Activated naive CD8-positive, alpha-beta T cell (primary cell): ENCODE data around the gene DNASE2.
"Not testable (repeated sequence)": the region's sequence is repeated elsewhere in the genome, so short reads cannot be mapped to it uniquely, and the experiment has no call there.

ENCODE experiments used
- H3K27ac Mint-ChIP-seq: one replicate; pipeline ENCODE4 v1.8.0; 2021; ENCODE audit warnings: mixed read lengths
- H3K27me3 Mint-ChIP-seq: one replicate; pipeline ENCODE4 v1.8.0; 2021; ENCODE audit warnings: mixed read lengths
- H3K36me3 Mint-ChIP-seq: one replicate; pipeline ENCODE4 v1.8.0; 2021; ENCODE audit warnings: mixed read lengths
- H3K4me1 Mint-ChIP-seq: one replicate; pipeline ENCODE4 v1.8.0; 2021; ENCODE audit warnings: low read depth, mixed read lengths
- H3K4me3 Mint-ChIP-seq: one replicate; pipeline ENCODE4 v1.8.0; 2021; ENCODE audit warnings: mild to moderate bottlenecking, mixed read lengths
- H3K9me3 Mint-ChIP-seq: one replicate; pipeline ENCODE4 v1.8.0; 2021; ENCODE audit warnings: low read depth, mixed read lengths

DNASE2 gene

DNA sequence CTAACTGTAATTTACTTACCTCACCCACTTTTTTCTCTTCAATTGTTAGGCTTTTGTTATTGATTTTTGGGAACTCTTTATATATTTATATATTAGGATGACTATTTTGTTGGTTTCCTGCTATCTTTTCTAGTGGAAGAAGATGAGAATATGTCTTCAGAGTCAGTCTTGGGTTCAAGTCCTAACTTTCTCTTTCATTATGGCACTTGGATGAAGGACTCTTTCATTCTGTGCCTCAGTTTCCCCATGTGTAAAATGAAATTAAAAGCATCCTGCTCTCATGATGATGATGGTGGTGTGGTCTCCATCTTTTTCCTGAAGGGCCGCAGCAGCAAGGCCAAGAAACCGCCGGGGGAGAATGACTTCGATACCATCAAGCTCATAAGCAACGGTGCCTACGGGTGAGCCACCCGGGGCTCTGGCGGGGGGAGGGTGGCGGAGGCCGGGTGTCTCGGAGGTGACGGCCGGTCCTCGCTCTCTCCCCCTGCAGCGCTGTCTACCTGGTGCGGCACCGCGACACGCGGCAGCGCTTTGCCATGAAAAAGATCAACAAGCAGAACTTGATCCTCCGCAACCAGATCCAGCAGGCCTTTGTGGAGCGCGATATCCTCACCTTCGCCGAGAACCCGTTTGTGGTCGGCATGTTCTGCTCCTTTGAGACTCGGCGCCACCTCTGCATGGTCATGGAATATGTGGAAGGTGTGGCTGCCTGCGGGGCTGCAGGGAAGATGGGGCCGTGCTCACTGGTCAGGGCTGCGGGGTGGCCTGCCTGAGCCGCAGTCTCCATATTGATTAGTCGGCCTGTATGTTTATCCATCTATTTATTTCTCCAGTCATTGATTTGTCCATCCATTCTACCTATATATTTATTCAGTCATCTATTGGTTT, 23.0 kb downstream of the DNASE2 start:
- Mint-ChIP-seq H3K36me3 (no peaks in the 10 kb centered on the region), H3K27ac (no peak overlapping the region), H3K27me3 (no peaks in the 10 kb centered on the region), H3K4me3 (no peak overlapping the region), H3K4me1 (no peaks in the 10 kb centered on the region), H3K9me3 (peaks cover 7% of the 10 kb centered on the region)

DNA sequence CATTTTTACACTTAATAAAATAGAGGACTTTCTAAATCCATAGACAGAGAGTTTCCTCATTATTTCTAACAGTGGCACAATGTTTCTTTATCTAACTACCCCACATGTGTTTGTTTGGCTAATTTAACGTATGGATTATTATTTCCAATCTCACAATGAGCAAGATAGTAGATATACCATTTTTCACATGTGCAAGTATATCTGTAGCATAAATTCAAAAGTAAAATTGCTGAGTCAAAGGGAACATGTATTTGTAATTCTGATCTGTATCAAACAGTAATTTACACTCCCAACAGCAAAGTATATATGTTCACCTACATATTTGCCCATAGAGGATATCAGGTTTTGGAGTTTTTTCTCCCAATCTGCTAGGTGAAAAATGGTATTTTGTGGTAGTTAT, 24.6 kb downstream of the DNASE2 start:
- Mint-ChIP-seq H3K27ac (no peak overlapping the region), H3K36me3 (no peaks in the 10 kb centered on the region), H3K4me3 (no peak overlapping the region), H3K27me3 (no peaks in the 10 kb centered on the region), H3K4me1 (no peaks in the 10 kb centered on the region), H3K9me3 (peaks cover 7% of the 10 kb centered on the region)

DNA sequence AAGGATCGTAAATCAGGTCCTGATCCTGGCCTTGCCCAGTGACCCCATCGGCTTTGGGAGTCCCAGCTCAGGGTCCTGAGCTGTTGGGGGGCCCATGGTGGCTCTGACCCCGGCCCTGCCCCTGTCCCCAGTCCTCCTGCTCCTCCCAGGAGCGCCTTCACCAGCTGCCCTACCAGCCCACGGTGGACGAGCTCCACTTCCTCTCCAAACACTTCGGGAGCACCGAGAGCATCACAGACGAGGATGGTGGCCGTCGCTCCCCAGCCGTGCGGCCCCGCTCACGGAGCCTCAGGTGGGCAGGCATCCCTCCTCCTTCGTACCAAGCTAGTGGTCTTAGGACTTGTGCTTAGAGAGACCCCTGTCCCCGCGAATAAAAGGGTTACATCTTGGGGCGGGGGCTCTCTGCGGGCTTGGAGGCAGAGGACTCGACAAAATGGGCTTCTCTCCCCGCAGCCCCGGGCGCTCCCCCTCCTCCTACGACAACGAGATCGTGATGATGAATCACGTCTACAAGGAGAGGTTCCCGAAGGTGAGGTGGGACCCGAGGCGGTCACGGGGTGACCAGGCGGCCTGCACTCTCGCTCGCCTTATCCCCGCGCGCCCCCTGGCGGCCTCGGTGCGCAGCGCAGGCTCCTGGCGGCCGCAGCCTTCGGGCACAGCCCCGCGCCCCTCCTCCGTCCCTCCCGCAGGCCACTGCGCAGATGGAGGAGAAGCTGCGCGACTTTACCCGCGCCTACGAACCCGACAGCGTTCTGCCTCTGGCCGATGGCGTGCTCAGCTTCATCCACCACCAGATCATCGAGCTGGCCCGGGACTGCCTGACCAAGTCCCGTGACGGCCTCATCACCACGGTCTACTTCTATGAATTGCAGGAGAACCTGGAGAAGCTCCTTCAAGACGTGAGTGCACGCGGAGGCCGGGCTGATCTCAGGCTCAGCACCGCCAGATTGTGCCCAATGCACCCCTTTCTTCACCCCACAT, 33.8 kb downstream of the DNASE2 start:
- Mint-ChIP-seq H3K36me3 (no peaks in the 10 kb centered on the region), H3K27me3 (peaks cover 20% of the 10 kb centered on the region), H3K4me1 (peaks cover 2% of the 10 kb centered on the region), H3K27ac (no peak overlapping the region), H3K9me3 (no peaks in the 10 kb centered on the region), H3K4me3 (peak overlapping the region; percentile 58)

DNA sequence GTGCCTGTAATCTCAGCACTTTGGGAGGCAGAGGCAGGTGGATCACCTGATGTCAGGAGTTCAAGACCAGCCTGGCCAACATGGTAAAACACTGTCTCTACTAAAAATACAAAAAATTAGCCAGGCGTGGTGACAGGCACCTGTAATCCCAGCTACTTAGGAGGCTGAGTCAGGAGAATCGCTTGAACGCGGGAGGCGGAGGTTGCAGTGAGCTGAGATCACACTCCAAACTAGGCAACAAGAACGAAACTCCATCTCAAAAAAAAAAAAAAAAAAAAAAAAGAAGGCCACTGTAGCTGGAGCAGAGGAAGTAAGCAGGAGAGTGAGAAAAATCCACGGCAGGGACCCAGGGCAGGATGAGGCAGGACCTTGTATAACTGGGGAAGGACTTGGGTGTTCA, 34.6 kb downstream of the DNASE2 start:
- not testable (repeated sequence) for H3K9me3 Mint-ChIP-seq, H3K4me1 Mint-ChIP-seq, H3K27ac Mint-ChIP-seq, H3K4me3 Mint-ChIP-seq, H3K36me3 Mint-ChIP-seq
- H3K27me3 Mint-ChIP-seq: peaks cover 25% of the 10 kb centered on the region

DNA sequence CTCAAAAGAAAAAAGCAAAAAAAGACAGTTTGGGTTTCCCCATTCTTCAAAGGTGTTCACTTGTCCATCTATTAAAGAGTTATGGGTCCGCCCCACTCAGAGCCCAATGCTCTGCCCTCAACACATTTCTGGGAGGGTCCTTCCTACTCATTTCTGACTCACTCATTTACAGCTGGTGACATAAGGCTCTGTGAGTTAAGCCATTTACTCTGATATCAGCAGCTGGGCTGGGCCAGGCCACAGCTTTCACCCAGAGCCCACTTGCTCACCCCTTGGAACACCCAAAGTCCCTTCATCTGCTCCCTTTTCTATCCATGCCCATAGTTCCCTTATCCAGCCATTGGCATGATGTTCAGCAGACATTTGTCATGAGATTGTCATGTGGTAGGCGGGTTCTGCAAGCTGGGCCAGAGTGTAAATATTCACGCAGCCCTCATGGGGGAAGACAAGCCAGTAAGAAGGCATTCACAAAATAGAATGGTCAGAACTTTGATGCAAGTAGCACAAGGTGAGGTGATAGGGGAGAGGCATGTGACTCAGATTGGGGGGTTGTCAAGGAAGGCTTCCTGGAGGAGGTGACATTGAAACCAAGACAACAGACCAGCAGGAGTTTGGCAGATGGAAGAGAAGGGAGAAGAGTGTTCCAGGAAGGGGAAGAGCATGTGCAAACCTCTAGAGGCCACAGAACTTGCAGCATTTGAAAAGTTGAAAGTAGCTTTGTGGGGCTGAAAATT, 37.1 kb downstream of the DNASE2 start:
- H3K4me1 Mint-ChIP-seq: peaks cover 24% of the 10 kb centered on the region
- peaks cover 3% of the 10 kb centered on the region for H3K36me3 Mint-ChIP-seq
- no peak overlapping the region for H3K27ac Mint-ChIP-seq
- peaks cover 45% of the 10 kb centered on the region for H3K27me3 Mint-ChIP-seq
- no peaks in the 10 kb centered on the region for H3K9me3 Mint-ChIP-seq
- H3K4me3 Mint-ChIP-seq: no peak overlapping the region

DNA sequence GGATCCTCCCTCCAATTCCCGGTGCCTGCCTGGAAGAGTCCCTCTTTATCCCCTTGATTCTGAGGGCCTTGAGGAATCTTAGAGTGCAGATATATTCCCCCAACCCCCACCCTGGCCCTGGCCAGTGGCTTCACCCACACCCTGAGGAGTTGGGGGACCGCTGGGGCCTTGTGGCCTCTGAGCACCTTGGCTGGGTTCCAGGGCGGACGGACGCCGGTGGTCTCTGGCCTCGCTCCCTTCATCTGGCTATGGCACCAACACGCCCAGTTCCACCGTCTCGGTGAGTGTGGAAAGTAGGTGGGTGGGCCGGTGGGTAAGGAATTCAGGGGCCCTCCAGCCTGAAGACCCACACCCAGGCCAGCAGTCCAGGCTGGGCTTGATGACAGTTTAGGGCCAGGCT, 37.9 kb downstream of the DNASE2 start:
- Mint-ChIP-seq H3K27me3 (peaks cover 44% of the 10 kb centered on the region), H3K27ac (no peak overlapping the region), H3K9me3 (no peaks in the 10 kb centered on the region), H3K36me3 (peaks cover 3% of the 10 kb centered on the region), H3K4me1 (peaks cover 25% of the 10 kb centered on the region), H3K4me3 (no peak overlapping the region)

DNA sequence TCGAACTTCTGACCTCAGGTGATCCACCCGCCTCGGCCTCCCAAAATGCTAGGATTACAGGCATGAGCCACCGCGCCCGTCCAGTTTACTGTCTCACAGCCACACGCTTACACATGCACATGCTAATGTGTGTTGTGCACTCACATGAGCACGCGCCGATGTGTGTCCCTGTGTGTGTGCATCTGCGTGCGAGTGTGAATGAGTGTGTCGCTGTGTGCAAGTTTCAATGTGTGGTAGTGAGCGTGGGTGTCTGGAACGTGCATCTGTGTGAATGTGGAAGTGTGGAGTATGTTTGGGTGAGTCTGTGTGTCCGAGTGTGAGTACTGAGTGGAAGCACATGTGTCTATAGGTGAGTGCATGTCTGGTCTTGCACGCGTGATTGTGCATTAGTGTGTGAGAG, 38.7 kb downstream of the DNASE2 start:
- Mint-ChIP-seq H3K4me1 (peaks cover 31% of the 10 kb centered on the region), H3K27ac (no peak overlapping the region), H3K36me3 (peaks cover 3% of the 10 kb centered on the region), H3K4me3 (no peak overlapping the region), H3K9me3 (no peaks in the 10 kb centered on the region), H3K27me3 (peaks cover 49% of the 10 kb centered on the region)

DNA sequence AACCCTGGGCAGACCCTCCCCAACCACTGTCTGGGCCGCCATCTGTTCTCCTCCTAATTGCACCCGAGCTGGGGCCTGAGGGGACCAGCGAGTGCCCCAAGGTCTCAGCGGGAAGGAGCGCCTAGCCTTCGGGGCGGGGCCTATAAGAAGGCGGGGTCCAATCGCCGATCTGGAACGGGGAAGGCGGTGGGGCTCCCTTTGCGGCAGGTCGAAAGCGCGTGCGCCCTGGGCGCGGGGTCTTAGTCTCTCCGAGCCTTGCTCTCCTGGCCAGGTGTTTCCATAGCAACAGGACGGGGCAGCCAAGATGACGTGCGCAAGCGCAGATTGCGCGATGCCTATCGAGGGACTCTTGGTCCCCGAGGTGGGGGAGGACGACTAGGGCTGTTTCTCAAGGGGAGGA, 40.2 kb downstream of the DNASE2 start:
- H3K9me3 Mint-ChIP-seq: no peaks in the 10 kb centered on the region
- peak overlapping the region; percentile 44 for H3K4me3 Mint-ChIP-seq
- H3K27ac Mint-ChIP-seq: no peak overlapping the region
- peaks cover 3% of the 10 kb centered on the region for H3K36me3 Mint-ChIP-seq
- H3K4me1 Mint-ChIP-seq: peaks cover 36% of the 10 kb centered on the region
- H3K27me3 Mint-ChIP-seq: peaks cover 56% of the 10 kb centered on the region

DNA sequence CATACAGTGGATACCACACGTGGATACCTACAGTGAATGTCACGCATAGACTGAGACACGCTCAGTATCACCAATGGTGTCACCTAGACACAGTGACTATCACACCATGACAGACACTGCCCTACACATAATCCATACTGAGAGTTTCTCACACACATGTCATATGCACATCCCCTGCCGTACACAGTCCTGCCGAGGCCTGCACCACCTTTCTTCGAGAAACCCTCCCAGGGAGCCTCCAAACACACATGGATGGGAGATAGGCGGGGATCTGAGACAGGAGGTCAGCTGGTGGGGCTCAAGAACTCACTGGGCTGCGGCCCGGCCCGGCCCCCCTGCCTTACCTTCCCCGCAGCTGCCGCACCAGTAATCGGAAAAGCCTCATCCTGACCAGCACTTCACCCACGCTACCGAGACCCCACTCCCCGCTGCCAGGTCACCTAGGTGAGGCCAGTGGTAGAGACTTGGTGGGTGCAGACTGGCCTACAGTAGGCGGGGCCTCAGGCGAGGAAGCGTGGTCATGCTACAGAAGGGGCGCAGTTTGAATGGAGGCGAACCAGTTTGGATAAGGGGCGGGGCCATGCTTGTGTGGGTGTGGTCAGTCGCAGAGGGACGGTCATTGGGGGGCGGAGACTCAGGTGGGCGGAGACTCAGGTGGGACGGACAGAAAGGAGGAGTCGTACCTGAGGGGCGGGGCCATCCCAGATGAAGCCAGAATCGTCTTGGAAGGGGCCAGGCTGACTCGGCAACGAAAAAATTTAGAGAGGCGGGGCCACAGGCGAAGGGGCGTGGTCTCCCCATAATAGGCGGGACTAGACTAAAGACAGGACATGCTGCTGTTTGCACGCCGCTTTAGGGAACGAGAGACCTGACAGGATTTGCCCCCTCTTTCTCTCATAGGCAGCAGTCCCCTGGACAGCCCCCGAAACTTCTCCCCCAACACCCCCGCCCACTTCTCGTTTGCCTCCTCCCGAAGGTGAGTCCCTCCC, 40.9 kb downstream of the DNASE2 start:
- Mint-ChIP-seq H3K9me3 (no peaks in the 10 kb centered on the region), H3K4me3 (peak overlapping the region; percentile 34), H3K36me3 (peaks cover 3% of the 10 kb centered on the region), H3K27ac (no peak overlapping the region), H3K27me3 (peaks cover 58% of the 10 kb centered on the region), H3K4me1 (peaks cover 36% of the 10 kb centered on the region)

DNA sequence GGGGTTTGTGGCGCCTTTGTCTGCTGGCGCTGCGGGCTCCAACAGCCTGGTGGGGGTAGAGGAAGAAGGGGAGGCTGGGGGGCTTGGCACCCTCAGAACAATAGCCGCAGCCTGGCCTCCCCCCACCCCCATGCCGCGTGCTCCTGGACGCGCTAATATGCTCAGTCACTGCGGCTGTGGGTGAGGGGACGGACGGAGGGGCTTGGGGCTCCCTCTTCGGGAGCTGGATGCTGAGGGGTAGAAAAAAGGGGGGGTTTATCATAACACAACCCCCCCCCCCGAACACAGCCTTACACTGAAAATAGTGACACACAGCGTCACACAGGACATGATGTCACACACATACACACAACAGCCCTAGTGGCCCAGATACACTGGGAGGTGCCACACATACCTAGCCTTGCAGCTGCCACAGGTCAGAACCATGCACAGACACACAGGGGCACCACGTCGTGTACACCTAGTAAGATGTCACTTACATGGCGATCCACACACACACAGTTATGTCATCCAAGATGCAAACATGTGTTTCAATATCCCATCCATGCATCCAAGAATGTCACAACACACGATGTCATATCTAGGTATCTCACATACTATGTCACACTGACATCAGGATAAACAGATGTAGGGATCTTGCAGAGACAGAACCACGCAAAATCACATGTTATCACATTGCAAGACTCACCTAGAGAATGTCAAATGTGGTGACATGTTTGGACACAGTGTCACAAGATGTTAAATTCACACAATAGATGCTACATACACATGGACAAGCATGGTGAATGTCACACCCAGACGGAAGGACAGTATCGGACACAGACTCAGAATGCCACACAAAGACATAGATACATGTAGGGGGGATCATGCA, 42.1 kb downstream of the DNASE2 start:
- H3K27ac Mint-ChIP-seq: no peak overlapping the region
- peaks cover 3% of the 10 kb centered on the region for H3K36me3 Mint-ChIP-seq
- no peaks in the 10 kb centered on the region for H3K9me3 Mint-ChIP-seq
- H3K27me3 Mint-ChIP-seq: peaks cover 60% of the 10 kb centered on the region
- peaks cover 41% of the 10 kb centered on the region for H3K4me1 Mint-ChIP-seq
- H3K4me3 Mint-ChIP-seq: peak overlapping the region; percentile 84

DNA sequence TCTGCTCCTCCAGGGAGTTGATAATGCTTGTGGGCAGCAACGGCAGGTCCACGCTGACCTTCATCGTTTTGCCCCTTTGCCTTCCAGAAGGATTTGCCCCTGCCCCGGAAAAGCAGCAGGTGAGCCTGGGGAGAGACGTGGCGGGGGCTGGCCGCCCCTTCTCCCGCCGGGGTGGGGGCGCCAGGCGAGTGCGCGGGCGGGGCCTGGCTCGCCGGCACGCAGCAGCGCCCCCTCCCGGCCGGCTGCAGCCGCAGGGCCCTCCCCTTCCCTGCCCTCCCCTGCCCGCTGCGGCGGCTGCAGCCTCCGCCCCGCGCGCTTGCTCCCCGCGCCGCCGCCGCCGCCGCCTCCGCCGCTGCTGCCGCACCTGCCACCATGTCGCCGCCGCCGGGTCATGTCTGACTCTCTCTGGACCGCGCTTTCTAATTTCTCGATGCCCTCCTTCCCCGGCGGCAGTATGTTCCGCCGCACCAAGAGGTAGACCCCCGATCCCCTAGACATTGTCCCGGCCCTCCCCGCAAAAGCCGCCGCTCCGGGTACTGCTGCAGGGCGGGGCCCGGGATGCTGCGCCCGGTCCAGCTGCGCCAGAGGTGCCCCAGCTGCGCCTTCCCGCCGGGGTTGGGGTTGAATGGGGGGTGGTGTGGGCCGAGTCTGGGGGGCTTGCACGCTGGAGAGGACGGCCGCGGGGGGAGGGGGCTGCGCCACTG, 42.9 kb downstream of the DNASE2 start, which contains the start of gene MAST1:
Gene MAST1, plus strand, starts transcription at position 334 of the 704 bp plus-strand sequence. Its CDS starts 58 bp downstream, at position 392.
- peaks cover 42% of the 10 kb centered on the region for H3K4me1 Mint-ChIP-seq
- H3K9me3 Mint-ChIP-seq: no peaks in the 10 kb centered on the region
- H3K27me3 Mint-ChIP-seq: peaks cover 59% of the 10 kb centered on the region
- peaks cover 3% of the 10 kb centered on the region for H3K36me3 Mint-ChIP-seq
- peak within 1 kb of the TSS; percentile 84 for H3K4me3 Mint-ChIP-seq
- no peak within 1 kb of the TSS for H3K27ac Mint-ChIP-seq

DNA sequence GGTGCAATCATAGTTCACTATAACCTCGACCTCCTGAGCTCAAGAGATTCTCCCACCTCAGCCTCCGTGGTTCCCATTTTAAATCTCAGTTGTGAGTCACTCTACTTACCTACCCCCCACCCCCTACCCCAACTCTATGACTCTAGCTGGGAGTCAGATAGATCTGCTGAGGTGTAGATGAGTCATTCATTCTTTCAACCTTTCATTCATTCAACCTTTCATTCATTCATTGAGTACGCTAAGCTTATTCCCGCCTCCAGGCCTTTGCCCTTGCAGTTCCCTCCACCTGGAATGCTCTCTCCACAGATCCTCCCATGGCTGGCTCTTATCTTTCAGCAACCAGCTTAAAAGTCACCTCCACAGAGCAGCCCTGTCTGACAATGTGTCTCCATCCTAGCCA, 44.0 kb downstream of the DNASE2 start:
- peaks cover 57% of the 10 kb centered on the region for H3K27me3 Mint-ChIP-seq
- no peak overlapping the region for H3K27ac Mint-ChIP-seq
- H3K4me3 Mint-ChIP-seq: peak overlapping the region; percentile 38
- H3K9me3 Mint-ChIP-seq: no peaks in the 10 kb centered on the region
- H3K4me1 Mint-ChIP-seq: peaks cover 48% of the 10 kb centered on the region
- H3K36me3 Mint-ChIP-seq: peaks cover 3% of the 10 kb centered on the region
